Measurements from ENCODE around the gene POLE.

The POLE gene

DNA sequence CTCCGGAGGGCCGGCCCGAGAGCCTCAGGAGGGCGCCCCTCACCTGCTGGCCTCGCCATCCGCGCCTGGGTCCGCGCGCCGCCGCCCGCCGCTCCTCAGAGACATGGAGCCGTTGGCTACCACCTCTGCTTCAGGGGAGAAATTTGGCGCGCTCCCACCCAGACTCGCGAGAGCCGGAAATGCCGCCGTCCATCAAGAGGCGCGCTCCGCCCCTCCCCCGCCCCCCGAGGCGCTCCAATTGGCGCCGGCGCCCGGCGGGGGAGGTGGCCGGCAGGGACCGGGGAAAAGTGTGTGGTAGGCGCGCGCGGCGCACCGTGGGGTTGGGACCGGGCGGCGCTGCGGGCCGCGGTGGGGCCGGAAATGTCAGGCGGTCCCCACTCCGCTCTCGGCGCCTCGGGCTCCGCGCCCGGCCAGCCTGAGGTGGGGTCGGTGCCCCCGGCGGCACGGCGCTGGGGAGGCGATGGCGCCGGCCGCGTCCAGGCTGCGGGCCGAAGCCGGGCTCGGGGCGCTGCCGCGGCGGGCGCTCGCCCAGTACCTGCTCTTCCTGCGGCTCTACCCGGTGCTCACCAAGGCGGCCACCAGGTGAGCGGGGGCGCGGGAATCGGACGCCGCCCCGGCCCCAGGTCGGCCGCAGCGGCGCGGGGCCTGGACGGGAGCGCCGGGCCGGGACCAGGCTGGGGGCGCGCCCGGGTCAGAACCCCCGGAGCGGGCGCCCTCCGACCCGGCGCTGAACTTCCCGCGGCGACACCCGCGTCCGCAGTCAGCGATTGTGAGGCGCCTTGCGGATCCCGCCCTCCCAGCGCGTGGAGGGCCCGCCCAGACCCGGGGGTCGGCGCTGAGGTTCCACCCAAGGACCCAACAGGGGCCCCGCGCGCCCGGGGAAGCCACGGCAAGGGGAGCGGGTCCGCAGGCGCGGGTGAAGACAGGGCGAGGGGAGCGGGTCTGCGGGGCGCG, at the start of gene POLE, which contains the start of gene PXMP2:
POLE (minus strand) TSS at position 132 of the 954 bp plus-strand sequence; CDS start at position 105, 27 bp downstream.
PXMP2 (plus strand) TSS at position 377 of the 954 bp plus-strand sequence; CDS start at position 461, 84 bp downstream.
- DNase-seq = peak; percentile 89 to 93

GRCh38 chr12:132736913-132737312, 49.8 kb upstream of the POLE start:
- no peak for DNase-seq

- no peak for DNase-seq
Observed at GRCh38 chr12:132736378-132736777, 49.2 kb upstream of the POLE start.

- no peak for DNase-seq
Observed at GRCh38 chr12:132735496-132735895, 48.4 kb upstream of the POLE start.

- DNase-seq = no peak
Observed at GRCh38 chr12:132734206-132734605, 47.1 kb upstream of the POLE start.

- DNase-seq = no peak
Observed at GRCh38 chr12:132731574-132731973, 44.4 kb upstream of the POLE start.

- DNase-seq = no peak
Observed at GRCh38 chr12:132730353-132730752, 43.2 kb upstream of the POLE start.

- DNase-seq = no peak
Observed at GRCh38 chr12:132729541-132730320, 42.6 kb upstream of the POLE start.

GRCh38 chr12:132728502-132728901, 41.4 kb upstream of the POLE start:
- no peak for DNase-seq

DNA sequence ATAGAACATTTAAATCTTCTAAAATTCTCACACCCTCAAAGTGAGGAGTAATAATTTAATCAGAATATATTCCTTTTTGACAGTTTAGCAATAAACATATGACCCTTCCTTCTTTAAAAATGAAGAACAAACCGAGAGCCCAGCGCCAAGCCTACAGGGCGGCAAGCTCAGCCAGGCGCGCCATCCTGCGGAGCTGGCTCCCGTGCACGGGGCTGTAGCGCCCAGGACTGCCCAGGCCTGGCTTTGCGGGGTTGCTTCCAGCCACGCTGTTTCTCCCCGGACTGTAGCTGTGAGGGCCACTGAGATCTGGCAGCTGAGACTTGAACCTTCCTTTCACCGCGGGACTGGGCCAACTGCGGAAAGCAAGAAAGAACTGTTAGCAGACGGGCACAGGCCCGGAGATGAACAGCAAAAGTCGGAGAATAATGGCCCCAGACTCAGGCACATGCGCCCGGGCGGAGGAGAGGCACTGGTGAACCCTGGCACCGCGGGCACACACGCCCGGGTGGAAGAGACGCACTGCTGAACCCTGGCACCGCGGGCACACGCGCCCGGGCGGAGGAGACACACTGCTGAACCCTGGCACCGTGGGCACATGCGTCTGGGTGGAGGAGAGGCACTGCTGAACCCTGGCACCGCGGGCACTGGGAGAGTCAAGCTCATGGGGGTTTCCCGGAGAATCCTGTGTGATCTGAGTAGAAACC, 40.1 kb upstream of the POLE start:
- no peak for DNase-seq

DNA sequence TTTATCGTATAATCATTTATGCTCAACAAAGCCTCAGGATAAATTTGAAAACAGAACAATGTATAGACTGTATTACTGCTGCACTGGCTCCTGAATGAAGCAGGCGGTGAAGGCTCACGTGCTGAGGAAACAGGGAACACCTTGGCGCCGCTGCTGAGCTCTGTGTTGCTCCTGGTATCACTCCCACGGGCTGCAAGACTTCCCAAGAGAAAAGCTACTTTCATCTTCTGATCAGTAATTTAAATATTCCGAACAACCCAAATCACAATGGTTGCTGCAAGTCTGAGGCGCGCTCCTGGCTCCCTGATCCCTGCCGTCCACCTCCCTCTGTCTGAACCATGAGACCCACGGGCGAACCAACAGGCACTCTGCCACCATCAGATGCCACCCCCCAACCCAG, 39.2 kb upstream of the POLE start:
- no peak for DNase-seq

DNA sequence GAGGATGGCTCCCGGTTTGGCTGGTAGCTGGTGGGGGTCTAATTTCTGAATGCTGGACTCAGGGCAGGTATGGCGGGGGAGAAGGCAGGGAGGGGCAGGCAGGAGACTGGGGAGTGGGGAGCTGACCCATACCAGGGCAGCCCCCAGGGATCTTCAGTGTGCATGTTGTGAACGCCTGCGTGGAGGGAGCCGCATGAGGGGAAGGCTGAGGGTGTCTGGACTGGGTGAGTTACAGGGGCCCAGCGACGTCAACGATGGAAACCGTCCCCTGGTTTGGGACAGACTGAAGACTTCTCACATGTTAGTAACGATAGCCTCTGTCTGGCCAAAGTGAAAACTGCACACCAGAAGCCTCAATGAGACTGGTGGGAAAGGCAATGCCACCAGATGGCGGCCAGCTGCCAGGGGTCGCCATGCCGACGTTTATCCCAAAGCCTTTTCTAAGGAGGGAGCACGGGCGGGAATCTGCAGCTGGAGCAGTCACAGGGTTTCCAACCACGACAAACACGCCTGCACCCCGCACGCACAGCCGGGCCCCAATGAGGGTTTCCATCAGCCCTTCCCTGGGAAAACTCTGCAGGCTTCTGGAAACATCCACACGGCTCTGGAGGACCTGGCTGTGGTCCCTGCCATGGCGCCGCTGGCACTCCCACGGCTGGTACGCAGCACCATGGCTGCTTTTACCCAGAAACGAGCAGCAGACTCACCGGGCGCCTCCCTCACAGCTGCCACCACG, 37.5 kb upstream of the POLE start:
- no peak for DNase-seq

DNA sequence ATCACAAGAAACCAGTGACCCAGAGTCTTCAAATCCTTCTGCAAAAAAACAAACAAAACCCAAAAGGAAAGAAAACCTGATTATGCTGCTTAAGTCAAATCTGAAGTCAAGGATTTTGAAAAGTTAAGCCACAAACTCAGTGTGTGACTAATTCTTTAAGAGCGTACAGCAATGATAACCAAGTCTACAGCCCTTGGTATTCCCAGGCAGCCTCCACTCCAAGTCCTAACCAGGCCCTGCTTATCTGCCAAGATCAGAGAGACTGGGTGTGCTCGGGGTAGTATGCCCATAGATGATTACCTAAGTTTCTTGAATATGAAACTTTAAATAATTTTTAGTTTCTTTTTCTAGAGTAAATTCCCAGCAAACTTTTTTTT, 36.6 kb upstream of the POLE start:
- DNase-seq = no peak

DNA sequence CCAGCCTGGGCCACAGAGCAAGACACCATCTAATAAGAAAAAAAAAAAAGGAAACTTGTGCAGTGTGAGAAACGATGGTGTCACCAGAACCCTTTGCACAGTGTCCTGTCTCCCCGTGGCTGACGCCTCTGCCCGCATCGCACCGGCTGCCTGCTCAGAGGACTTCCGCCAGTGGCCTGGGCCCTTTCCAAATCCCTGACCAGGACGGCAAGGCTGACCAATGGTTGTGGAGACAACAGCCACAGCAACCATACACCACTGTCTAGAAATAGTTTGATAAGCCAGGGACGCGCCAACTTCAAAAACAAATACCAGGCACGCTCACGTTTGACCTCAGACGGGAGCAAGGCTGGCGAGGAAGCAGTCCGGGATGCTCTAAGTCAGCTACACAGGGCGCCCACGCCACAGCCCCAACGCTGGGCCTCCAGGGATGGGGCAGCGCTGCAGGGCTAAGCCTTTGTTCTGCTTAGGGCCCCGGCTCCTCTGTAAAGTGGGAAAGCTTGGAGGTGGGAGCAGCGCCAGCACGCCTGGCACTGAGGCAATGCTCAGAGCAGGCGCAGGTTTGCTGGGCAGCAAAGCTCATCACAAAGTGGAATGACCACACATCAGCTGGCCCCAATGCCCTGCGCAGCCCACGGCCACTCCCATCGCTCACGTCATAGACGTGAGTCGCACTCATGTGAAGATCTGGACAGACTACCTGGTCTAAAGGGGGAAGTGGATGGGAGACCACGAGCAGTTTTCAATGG, 36.0 kb upstream of the POLE start:
- no peak for DNase-seq

DNA sequence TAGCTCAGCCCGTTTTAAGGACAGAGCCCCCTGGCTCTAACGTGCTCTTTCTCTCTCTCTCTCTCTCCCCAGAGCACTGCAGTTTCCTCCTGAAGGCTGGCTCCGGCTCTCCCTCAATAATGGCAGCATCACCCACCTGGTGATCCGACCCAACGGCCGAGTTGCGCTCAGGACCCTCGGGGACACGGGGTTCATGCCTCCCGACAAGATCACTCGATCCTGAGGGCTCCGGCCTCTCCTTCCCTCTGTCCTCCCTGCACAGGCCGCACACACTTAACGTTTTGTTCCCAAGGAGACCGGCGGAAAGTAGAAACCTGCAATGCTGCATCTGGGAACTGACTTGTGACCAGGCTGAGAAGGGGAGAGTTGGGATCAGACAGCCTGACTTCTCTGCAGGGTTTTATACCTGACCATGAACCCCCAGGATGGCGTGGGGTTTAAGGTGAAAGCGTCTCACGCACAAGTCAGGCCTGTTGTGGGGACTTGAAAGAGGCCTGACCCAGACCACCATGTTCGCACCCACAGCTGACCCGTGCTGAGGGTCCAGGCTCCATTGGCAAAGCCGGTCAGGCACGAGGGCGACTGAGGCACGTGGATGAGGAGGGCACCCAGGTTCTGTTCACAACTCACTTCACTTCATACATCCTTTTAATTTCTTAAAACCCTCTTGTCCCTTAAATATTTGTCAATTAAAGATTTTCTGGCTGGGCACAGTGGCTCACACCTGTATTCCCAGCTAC, 33.6 kb upstream of the POLE start:
- no peak for DNase-seq

DNA sequence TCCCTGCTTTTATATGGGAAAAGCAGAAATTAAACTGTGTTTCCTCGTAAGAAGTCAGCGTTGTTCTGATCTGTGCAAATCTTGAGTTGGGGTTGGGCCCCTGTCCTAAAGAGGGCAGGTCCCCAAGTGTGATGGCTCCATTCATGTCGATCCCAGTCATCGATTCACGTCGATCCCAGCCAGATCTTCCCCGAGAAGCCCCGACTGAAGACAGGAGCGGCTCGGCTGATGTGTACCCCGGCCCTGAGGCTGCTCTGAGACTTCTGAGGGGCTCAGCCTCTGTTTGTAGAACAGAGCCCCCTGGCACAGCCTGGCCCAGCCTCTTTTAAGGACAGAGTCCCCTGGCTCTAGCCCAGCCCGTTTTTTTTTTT, 32.8 kb upstream of the POLE start:
- no peak for DNase-seq

- no peak for DNase-seq
Observed at GRCh38 chr12:132719141-132719953, 32.2 kb upstream of the POLE start.

- no peak for DNase-seq
Observed at GRCh38 chr12:132718644-132719043, 31.5 kb upstream of the POLE start.

DNA sequence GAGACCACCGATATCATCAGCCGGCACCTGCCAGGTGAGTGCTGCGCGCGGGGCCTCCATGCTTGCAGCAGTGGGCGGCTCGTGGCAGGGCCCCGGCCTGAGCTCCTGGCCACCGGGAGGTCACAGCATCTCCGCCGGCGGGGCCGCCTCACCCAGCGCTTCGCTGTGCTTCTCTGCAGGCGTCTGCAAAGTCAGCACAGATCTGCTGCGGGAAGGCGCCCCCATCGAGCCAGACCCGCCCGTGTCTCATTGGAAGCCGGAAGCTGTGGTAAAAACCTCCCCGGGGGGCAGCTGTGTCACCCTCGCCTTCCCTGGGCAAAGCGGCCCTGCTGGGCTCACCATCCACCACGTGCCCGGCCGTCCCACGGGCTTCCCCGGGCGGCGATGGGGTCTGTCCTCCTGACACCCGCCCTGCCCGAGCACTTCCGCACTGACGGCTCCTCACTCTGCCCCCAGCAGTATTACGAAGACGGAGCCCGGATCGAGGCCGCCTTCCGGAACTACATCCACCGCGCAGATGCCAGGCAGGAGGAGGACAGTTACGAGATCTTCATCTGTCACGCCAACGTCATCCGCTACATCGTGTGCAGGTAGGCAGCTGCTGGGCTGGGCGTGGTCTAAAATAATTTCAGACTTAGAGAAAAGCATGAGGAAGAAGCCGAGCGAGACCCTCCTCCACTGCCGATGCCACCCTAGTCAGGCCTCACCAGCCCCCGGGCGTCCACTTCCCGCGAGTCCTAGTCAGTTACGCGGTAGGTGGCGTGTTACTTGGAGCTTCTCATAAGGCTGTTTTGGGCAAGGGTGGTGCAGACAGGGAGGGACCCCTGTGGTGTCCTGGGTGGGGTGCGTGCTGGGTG, 30.6 kb upstream of the POLE start:
- DNase-seq = peak; percentile 77 to 88
